Ureter (tissue), 1 donor: ENCODE data around the gene HDAC4. TPM values are rescaled to one million over a fixed set of nuclear protein-coding genes. Genes with fewer than 3 reads are reported as not detected.
"Not testable (repeated sequence)": the region's sequence is repeated elsewhere in the genome, so short reads cannot be mapped to it uniquely, and the experiment has no call there.

Experiments
- DNase-seq: peaks from one replicate; pipeline ENCODE4 v3.0.0-alpha.2; 2020; ENCODE audit warnings: low spot score
- total RNA-seq: library from RNA; stranded (reverse); gene quantifications from one replicate; pipeline ENCODE4 v1.2.4, GENCODE V29; 2023
- donor health status: DM: yes; HTN: yes; CAD: no.

Gene HDAC4
- total RNA-seq, 1 donor from 2014 or later: 86.9 TPM

GRCh38 chr2:239189711-239190131 lies 211.1 kb downstream of the HDAC4 start:
- no peak for DNase-seq

- DNase-seq: peak; percentile 32
Measured at GRCh38 chr2:239188536-239188935, 212.3 kb downstream of the HDAC4 start.

- DNase-seq: no peak
Measured at GRCh38 chr2:239187464-239188253, 213.2 kb downstream of the HDAC4 start.

DNA sequence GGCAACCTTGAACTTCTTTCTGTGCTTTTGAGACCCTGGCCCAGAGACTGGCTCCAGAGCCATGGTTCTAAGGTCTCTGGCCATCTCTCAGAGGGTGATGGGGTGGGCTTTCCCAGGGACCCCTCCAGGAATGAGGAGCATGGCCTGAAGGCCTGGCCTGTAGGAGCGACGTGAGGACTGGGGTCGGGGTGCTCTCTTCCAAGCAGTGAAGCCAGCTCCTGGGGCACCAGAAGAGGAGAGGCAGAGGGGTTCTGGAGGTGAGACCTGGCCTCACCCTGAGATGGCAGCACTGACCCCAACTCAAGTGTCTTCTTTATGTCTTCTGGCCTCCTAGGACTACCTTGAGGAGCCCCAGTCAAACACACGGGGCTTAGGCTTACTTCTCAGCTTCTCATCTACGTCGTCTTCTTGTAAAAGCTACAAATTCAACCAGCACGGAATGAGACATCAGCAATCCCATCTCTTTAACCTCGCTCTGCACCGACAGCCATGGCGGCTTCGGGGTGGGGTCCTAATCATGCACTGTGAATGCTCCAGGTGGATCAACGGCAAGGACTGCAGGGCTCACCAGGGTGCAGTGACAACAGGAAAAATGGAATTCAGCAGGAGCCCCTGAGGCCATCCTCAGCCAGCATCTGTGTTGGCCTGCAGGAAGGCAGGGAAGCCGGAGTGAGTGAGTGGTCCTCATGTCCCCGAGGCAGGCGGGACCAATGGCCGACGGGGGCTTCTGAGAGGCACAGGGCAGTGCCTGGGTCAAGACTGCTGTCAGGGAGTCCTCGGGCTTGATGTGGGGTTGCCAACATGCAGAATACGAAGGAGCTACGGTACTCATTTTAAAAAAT lies 214.1 kb downstream of the HDAC4 start:
- DNase-seq: no peak

DNA sequence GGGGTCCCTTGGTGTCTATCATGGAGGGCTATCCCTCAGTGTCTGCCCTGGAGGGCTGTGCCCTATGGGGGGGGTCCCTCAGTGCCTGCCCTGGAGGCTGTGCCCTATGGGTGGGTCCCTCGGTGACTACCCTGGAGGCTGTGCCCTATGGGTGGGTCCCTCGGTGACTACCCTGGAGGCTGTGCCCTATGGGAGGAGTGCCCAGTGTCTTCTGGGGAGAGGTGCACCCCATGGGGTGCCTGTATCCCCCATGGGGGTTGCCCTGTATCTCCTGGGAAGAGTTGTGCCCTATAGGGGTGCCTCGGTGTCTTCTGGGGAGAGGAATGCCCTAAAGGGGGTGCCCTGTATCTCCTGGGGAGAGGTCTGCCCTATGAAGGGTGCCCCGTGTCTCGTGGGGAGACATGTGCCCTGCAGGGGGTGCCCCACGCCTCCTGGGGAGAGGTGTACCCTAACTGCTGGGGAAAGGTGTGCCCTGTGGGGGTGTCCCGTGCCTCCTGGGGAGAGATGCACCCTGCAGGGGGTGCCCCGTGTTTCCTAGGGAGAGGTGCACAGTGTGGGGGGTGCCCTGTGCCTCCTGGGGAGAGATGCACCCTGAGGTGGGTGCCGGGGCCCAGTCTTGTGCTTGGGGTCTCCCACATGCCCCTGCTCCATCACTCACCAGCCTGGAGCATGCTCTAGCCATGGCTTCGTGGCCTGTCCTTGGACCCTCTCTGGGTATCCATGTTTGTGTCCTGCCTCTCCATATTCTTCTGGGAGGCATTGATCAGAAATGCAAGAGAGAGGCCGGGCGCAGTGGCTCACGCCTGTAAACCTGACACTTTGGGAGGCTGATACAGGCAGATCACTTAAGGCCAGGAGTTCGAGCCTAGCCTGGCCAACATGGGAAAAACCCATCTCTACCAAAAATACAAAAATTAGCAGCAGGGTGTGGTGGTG lies 215.6 kb downstream of the HDAC4 start:
- DNase-seq: peak; percentile 40

GRCh38 chr2:239184179-239184578 lies 216.6 kb downstream of the HDAC4 start:
- no peak for DNase-seq

DNA sequence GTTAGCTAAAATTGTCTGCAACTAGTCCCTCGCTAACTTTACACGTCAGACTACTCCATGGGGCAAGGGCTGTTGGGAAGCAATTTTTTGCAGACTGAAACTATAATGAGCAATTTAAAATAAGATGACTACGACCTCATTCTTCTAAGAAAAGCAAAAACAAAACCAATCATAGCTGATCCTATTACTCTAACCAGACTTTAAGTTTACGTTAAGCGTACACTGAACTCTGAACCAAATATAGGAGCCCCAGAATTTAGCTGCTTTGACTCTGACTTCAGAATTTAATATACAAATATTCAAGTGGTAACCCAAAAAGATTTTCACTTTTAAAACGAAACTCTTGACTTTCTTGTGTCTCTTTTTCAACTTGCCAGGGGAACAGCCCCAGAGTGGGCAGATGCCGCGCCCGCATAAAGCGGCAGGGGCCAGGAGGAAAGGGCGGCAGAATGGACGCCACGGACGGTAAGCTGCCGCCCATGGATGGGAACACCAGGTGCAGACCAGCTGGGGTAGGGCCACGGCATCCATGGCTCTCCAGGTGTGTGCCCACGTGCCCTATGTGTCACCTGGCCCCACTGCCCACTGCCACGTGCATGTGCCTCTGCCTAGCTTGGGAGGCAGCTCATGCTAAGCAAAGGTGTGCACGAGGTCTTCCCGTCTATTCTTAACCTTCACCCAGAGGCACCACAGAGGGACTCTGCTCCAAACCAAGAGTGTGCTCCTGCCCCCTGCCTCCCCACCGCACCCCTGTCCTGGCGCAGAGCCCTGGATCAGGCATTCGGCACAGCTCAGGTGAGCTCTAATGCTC lies 217.6 kb downstream of the HDAC4 start:
- DNase-seq: no peak

DNA sequence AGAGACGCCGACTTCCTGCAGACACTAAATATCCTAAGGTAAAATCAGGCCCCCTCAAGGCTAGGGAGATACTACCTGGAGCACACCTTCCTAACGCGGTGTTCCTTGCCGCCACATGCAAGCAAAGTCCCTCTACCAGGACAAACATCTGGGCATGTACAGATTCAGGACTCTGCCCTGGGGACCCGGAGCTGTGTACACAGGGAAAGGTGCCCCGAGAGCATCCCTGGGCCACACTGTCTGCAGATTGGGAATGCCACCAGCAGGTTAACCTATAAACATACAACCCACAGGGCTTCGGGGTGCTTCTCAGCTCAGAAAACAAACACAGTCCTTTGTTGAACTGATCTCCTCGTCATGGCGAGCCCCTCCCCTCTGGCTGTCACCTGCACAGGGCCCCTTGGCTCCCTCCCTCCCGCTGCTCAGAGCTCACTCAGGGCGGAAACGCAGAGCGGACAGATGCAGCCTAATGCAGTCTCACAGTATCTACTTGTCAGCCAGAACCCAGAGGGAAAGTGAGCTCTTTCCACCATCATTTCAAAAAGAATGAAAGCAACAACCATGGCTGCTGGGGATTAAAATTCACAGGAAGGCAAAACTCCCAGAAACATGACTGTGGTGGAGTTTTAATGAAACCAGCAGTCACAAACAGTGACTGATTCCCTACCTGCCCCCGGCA lies 218.8 kb downstream of the HDAC4 start:
- peak; percentile 51 for DNase-seq

- DNase-seq: no peak
Measured at GRCh38 chr2:239181074-239181902, 219.5 kb downstream of the HDAC4 start.

DNA sequence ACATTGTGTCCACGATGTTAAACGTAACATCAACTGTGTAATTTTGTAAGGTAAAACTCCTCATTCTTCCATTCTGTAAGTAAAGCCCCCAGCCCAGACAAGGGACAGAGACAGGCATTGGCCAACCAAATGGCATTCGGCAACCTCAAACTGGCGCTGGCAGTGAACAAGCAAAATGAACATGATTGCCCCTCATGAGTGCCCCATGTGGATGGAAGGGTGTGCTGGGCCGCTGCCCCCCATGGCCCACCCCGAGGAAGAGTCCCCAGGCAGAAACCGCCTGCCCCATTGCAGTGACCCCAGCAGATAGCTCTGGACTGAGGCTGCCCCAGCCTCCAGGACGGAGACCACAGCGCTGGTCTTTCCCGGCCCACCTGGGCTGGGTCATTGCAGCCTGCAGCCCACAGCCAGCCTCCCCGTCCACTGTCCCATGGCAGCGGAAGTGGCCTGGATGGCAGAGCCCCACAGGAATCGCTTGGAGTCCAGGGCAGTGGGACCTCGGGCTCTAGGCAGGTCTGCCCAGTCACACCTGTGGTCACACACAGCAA lies 220.2 kb downstream of the HDAC4 start:
- DNase-seq: no peak

DNA sequence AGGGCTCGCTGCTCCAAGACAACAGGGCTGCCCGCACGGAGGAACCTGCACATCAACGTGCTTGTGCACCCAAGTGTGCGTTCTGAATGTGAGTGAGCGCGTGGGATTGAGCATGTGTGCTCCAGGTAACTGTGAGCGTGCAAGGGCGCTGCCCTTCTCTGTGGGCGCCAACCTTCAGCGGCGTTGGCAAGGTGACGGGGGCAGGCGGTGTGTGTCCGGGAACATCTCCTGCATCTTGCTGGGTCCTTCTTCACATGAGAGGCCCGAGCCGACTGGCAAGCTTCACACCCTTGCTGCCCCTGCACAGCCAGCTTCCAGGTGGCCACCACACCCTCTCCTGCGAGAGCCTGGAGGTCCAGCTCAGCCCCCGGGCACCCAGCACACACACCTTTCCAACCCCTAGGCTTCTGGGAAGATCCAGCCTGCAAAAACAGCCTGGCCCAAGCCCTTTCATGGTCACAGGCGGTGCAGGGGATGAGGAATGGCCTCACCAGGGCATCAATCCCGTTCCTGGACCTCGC lies 220.9 kb downstream of the HDAC4 start:
- DNase-seq: no peak

GRCh38 chr2:239178954-239179353 lies 221.9 kb downstream of the HDAC4 start:
- no peak for DNase-seq

DNA sequence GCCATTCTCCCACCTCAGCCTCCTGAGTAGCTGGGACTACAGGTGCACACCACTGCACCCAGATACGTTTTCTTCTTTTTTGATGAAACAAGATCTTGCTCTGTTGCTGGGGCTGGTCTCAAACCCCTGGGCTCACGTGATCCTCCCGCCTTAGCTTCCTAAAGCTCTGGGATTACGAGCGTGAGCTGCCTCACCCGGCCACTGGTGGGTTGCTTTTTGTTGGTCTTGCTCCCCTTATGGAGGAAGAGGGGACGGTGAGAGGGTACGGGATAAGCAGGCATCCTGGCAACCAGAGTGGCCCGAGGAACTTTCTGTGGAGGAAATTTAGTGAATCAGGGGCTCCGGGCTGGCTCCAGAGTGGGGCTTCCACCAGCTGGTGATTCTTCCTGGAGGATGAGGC lies 222.3 kb downstream of the HDAC4 start:
- DNase-seq: no peak

DNA sequence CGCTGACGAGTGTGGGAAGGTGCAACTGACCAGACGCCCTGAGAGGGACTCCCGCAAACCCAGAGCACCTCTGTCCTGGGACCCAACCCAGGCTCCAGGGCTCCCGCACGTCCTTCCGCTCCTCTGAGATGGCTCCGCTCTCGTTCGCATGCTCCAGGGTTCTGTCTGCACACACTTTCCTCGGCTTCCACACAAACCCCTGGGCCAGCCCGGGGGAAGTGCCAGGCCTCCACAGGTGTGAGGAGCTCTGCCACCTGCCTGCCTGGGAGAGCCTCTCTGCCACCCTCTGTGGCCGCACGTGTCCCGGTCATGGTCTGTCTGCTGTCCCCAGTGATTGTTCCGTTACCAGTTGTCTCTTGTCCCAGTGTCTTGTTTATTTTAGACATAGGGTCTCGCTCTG lies 222.9 kb downstream of the HDAC4 start:
- DNase-seq: no peak

GRCh38 chr2:239177325-239177724 lies 223.5 kb downstream of the HDAC4 start:
- DNase-seq: no peak

- DNase-seq: not testable (repeated sequence)
Measured at GRCh38 chr2:239176138-239176803, 224.5 kb downstream of the HDAC4 start.

- no peak for DNase-seq
Measured at GRCh38 chr2:239175181-239175580, 225.6 kb downstream of the HDAC4 start.

DNA sequence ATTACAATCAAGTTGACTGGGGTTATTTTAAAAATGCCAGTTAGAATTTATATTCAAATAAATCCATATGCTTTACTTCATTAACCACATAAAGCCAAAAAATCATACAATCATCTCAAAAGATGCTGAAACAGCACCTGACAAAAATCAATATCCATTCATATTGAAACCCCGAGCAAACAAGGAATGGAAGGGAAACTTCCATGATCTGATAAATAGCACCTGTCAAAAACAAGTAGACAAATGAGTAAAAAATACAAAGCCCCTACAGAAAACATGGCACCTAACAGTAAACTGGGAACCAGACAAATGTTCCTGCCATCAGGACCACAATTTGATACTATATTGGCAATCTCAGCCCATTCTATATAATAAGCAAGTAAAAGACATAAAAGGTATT lies 227.5 kb downstream of the HDAC4 start:
- no peak for DNase-seq
